ENCODE measurements around the gene MAEL. TPM values are rescaled to one million over a fixed set of nuclear protein-coding genes. Genes with fewer than 3 reads are reported as not detected.
"Not testable (repeated sequence)": the region's sequence is repeated elsewhere in the genome, so short reads cannot be mapped to it uniquely, and the experiment has no call there.

Gene MAEL
- polyA plus RNA-seq, 1 experiment, result not detected

GRCh38 chr1:167012570-167012969 is 23.5 kb downstream of the MAEL start:
- H3K27ac ChIP-seq (ENCODE audit: low read depth, low read length), result no peak overlapping the region
- DNase-seq (ENCODE audit: low read depth, low spot score), result no peak
- CTCF ChIA-PET, result no interaction called here
- no peaks in the 10 kb centered on the region for H3K9me3 ChIP-seq (ENCODE audit: control insufficient read depth, insufficient read depth, low read length)
- H3K27me3 ChIP-seq (ENCODE audit: control insufficient read depth, insufficient read depth, low read length), result no peaks in the 10 kb centered on the region
- no peak for TF ChIP-seq CTCF (IDR thresholded peaks at IDR 0.05; ENCODE audit: low read depth, low read length)
- POLR2A ChIA-PET, result no interaction called here
- H3K4me3 ChIP-seq (ENCODE audit: low read depth, low read length), result no peak overlapping the region

GRCh38 chr1:167013108-167013929 is 24.2 kb downstream of the MAEL start:
- Histone ChIP-seq H3K27ac (ENCODE audit: low read depth, low read length) (no peak overlapping the region), H3K27me3 (ENCODE audit: control insufficient read depth, insufficient read depth, low read length) (no peaks in the 10 kb centered on the region), H3K9me3 (ENCODE audit: control insufficient read depth, insufficient read depth, low read length) (no peaks in the 10 kb centered on the region), H3K4me3 (ENCODE audit: low read depth, low read length) (no peak overlapping the region)
- ChIA-PET CTCF (no interaction called here), POLR2A (no interaction called here)
- TF ChIP-seq CTCF (IDR thresholded peaks at IDR 0.05; ENCODE audit: low read depth, low read length), result no peak
- DNase-seq (ENCODE audit: low read depth, low spot score), result no peak

GRCh38 chr1:167016100-167016750 is 27.1 kb downstream of the MAEL start:
- CTCF ChIA-PET, result no interaction called here
- H3K27me3 ChIP-seq (ENCODE audit: control insufficient read depth, insufficient read depth, low read length), result no peaks in the 10 kb centered on the region
- no peak for TF ChIP-seq CTCF (IDR thresholded peaks at IDR 0.05; ENCODE audit: low read depth, low read length)
- no peak overlapping the region for H3K27ac ChIP-seq (ENCODE audit: low read depth, low read length)
- no peaks in the 10 kb centered on the region for H3K9me3 ChIP-seq (ENCODE audit: control insufficient read depth, insufficient read depth, low read length)
- H3K4me3 ChIP-seq (ENCODE audit: low read depth, low read length), result no peak overlapping the region
- DNase-seq (ENCODE audit: low read depth, low spot score), result no peak
- POLR2A ChIA-PET, result no interaction called here

GRCh38 chr1:167022384-167022783 is 33.3 kb downstream of the MAEL start:
- ChIA-PET CTCF (no interaction called here), POLR2A (no interaction called here)
- no peaks in the 10 kb centered on the region for H3K27me3 ChIP-seq (ENCODE audit: control insufficient read depth, insufficient read depth, low read length)
- no peak for DNase-seq (ENCODE audit: low read depth, low spot score)
- H3K27ac ChIP-seq (ENCODE audit: low read depth, low read length), result no peak overlapping the region
- no peaks in the 10 kb centered on the region for H3K9me3 ChIP-seq (ENCODE audit: control insufficient read depth, insufficient read depth, low read length)
- no peak for TF ChIP-seq CTCF (IDR thresholded peaks at IDR 0.05; ENCODE audit: low read depth, low read length)
- no peak overlapping the region for H3K4me3 ChIP-seq (ENCODE audit: low read depth, low read length)

GRCh38 chr1:167029553-167029952 is 40.5 kb downstream of the MAEL start:
- H3K9me3 ChIP-seq (ENCODE audit: control insufficient read depth, insufficient read depth, low read length); H3K27me3 ChIP-seq (ENCODE audit: control insufficient read depth, insufficient read depth, low read length); POLR2A ChIA-PET; H3K27ac ChIP-seq (ENCODE audit: low read depth, low read length); DNase-seq (ENCODE audit: low read depth, low spot score); H3K4me3 ChIP-seq (ENCODE audit: low read depth, low read length); CTCF ChIA-PET: not testable (repeated sequence)
